ENCODE data around the gene AOX1. TPM values are rescaled to one million over a fixed set of nuclear protein-coding genes. Genes with fewer than 3 reads are reported as not detected.
"Not testable (repeated sequence)": the region's sequence is repeated elsewhere in the genome, so short reads cannot be mapped to it uniquely, and the experiment has no call there.

AOX1 gene
- total RNA-seq, 1 donor from 2014 or later: 3.6 TPM

GRCh38 chr2:200713704-200714064, 127.9 kb downstream of the AOX1 start:
- H3K9me3 ChIP-seq (replicated peaks): no peaks in the 10 kb centered on the region
- intact Hi-C loops (cut with micrococcal nuclease): loop anchor here (5.0 kb wide), 1 partner anchor 99 kb away; the partner anchor contains the start of gene BZW1
- H3K27me3 ChIP-seq (ENCODE audit: low read depth): no peaks in the 10 kb centered on the region
- no peak for DNase-seq
- no peaks in the 10 kb centered on the region for H3K36me3 ChIP-seq
- peak overlapping the region; percentile 62 for H3K27ac ChIP-seq (replicated peaks)
- peaks cover 6% of the 10 kb centered on the region for H3K4me1 ChIP-seq
- TF ChIP-seq CTCF (IDR thresholded peaks at IDR 0.05; ENCODE audit: borderline replicate concordance): no peak
- peak overlapping the region; percentile 58 for H3K4me3 ChIP-seq

- H3K36me3 ChIP-seq; H3K27me3 ChIP-seq (ENCODE audit: low read depth); H3K27ac ChIP-seq (replicated peaks); H3K4me3 ChIP-seq; intact Hi-C loops (cut with micrococcal nuclease); DNase-seq; H3K9me3 ChIP-seq (replicated peaks); H3K4me1 ChIP-seq: not testable (repeated sequence)
These were observed 129.2 kb downstream of the AOX1 start for GRCh38 chr2:200715014-200715413.

DNA sequence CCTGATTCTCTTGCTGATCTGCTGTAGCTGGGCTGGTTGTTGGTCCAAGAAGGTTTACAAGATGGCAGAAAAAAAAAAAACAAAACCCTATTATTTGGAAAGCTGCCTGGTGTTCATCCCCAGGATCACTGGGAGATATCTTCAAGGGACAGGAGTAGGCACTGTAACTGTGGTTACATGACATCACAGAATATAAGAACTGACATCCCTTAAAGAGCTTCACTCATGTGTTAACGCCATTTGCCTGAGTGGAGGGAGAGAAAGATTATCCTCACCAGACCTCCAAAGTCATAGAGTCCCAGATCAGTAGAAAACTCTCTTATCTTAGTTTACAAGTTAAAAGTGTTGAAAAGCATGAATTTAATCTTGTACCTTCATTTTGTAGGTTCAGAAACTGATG, 130.6 kb downstream of the AOX1 start:
- no peak overlapping the region for H3K4me3 ChIP-seq
- no peaks in the 10 kb centered on the region for H3K27me3 ChIP-seq (ENCODE audit: low read depth)
- no peak for DNase-seq
- no peaks in the 10 kb centered on the region for H3K36me3 ChIP-seq
- no peak overlapping the region for H3K27ac ChIP-seq (replicated peaks)
- peaks cover 6% of the 10 kb centered on the region for H3K4me1 ChIP-seq
- intact Hi-C loops (cut with micrococcal nuclease): no loop called here
- TF ChIP-seq CTCF (IDR thresholded peaks at IDR 0.05; ENCODE audit: borderline replicate concordance): no peak
- H3K9me3 ChIP-seq (replicated peaks): peaks cover 7% of the 10 kb centered on the region

Other genes starting within 250 kb of the AOX1 start
- 9.4 TPM for gene KCTD18, start 75.9 kb upstream of the AOX1 start, total RNA-seq
- gene SGO2, start 59.8 kb upstream of the AOX1 start, total RNA-seq: 1.6 TPM
- gene BZW1, start 225.9 kb downstream of the AOX1 start, total RNA-seq: 63.2 TPM